ENCODE results near the gene CHFR. TPM values are rescaled to one million over a fixed set of nuclear protein-coding genes. Genes with fewer than 3 reads are reported as not detected.

CHFR gene
- total RNA-seq, 6 donors from 2014 or later: 42.2 to 136 (median 50.5) TPM

- 88 to 89% methylated on average over 11 of the region's 11 CpGs for WGBS, 2 donors
- Histone ChIP-seq H3K9me3 (peaks cover 0 to 5% (median 0%) of the 10 kb centered on the region in 4 donors), H3K4me1 (peaks cover 13 to 20% (median 17%) of the 10 kb centered on the region in 4 donors), H3K4me3 (no peak overlapping the region), H3K27me3 (peaks cover 0 to 4% (median 0%) of the 10 kb centered on the region in 4 donors), H3K36me3 (peaks cover 0 to 13% (median 5%) of the 10 kb centered on the region in 4 donors), H3K27ac (no peak overlapping the region)
- TF ChIP-seq POLR2A (IDR thresholded peaks at IDR 0.05): no peak
- TF ChIP-seq POLR2AphosphoS5 (IDR thresholded peaks at IDR 0.05): no peak
- ATAC-seq (ENCODE audit: low FRiP score in 2 of 2) (no peak), DNase-seq (no peak)
These were observed 55.6 kb downstream of the CHFR start for GRCh38 chr12:132831771-132832170.

- peak within 1 kb of the TSS; percentile 97 to 99 (median 98) for H3K27ac ChIP-seq
- DNase-seq (peak; percentile 95 to 98), ATAC-seq (ENCODE audit: low FRiP score in 2 of 2) (peak; percentile 96 to 98)
- H3K27me3 ChIP-seq: peaks cover 0 to 4% (median 0%) of the 10 kb centered on the region in 4 donors
- peak in 1 of 4 donors; percentile 45 for TF ChIP-seq EP300 (IDR thresholded peaks at IDR 0.05)
- TF ChIP-seq POLR2A (IDR thresholded peaks at IDR 0.05): peak; percentile 48 to 76 (median 73)
- TF ChIP-seq CTCF (IDR thresholded peaks at IDR 0.05): peak in 2 of 6 experiments; percentile 26 to 44
- TF ChIP-seq POLR2AphosphoS5 (IDR thresholded peaks at IDR 0.05): peak; percentile 84 to 87
- H3K9me3 ChIP-seq: peaks cover 0 to 5% (median 0%) of the 10 kb centered on the region in 4 donors
- peaks cover 0 to 37% (median 24%) of the 10 kb centered on the region in 4 donors for H3K36me3 ChIP-seq
- H3K4me1 ChIP-seq: peaks cover 17 to 37% (median 19%) of the 10 kb centered on the region in 4 donors
- 7 to 10% methylated on average over 7 to 30 of the region's 78 CpGs for WGBS, 2 donors
- H3K4me3 ChIP-seq: peak within 1 kb of the TSS; percentile 65 to 98 (median 92)
These were observed 58.5 kb downstream of the CHFR start, which contains the start of gene GOLGA3 for GRCh38 chr12:132828706-132829534. GOLGA3 (minus strand) TSS chr12:132828869; CDS start chr12:132822128, 6,741 bp downstream.

GRCh38 chr12:132827763-132828703, 59.4 kb downstream of the CHFR start:
- DNase-seq (peak in 1 of 2 donors; percentile 36), ATAC-seq (ENCODE audit: low FRiP score in 2 of 2) (peak; percentile 31 to 58)
- Histone ChIP-seq H3K9me3 (peaks cover 0 to 5% (median 0%) of the 10 kb centered on the region in 4 donors), H3K4me1 (peaks cover 17 to 37% (median 19%) of the 10 kb centered on the region in 4 donors), H3K27ac (peak overlapping the region; percentile 97 to 99 (median 98)), H3K27me3 (peaks cover 0 to 4% (median 0%) of the 10 kb centered on the region in 4 donors), H3K4me3 (peak overlapping the region; percentile 65 to 98 (median 92)), H3K36me3 (peaks cover 0 to 37% (median 23%) of the 10 kb centered on the region in 4 donors)
- TF ChIP-seq CTCF (IDR thresholded peaks at IDR 0.05): no peak
- TF ChIP-seq POLR2AphosphoS5 (IDR thresholded peaks at IDR 0.05): no peak
- no peak for TF ChIP-seq POLR2A (IDR thresholded peaks at IDR 0.05)
- TF ChIP-seq EP300 (IDR thresholded peaks at IDR 0.05): no peak
- WGBS, 2 donors: 20 to 51% methylated on average over 10 to 30 of the region's 59 CpGs

- DNase-seq: no peak
- no peak for ATAC-seq (ENCODE audit: low FRiP score in 2 of 2)
- Histone ChIP-seq H3K27ac (no peak overlapping the region), H3K4me1 (peaks cover 17 to 37% (median 19%) of the 10 kb centered on the region in 4 donors), H3K9me3 (peaks cover 0 to 5% (median 0%) of the 10 kb centered on the region in 4 donors), H3K36me3 (peaks cover 0 to 53% (median 36%) of the 10 kb centered on the region in 4 donors), H3K27me3 (peaks cover 0 to 4% (median 0%) of the 10 kb centered on the region in 4 donors), H3K4me3 (no peak overlapping the region)
- TF ChIP-seq CTCF (IDR thresholded peaks at IDR 0.05): no peak
- no peak for TF ChIP-seq EP300 (IDR thresholded peaks at IDR 0.05)
- no peak for TF ChIP-seq POLR2A (IDR thresholded peaks at IDR 0.05)
- no peak for TF ChIP-seq POLR2AphosphoS5 (IDR thresholded peaks at IDR 0.05)
- 94 to 95% methylated on average over 13 to 15 of the region's 16 CpGs for WGBS, 2 donors
These were observed 61.5 kb downstream of the CHFR start for GRCh38 chr12:132825861-132826260.

Measured in upper lobe of left lung (tissue), 6 donors.